Spleen (tissue), 11 donors: ENCODE results near the gene IGSF9. TPM values are rescaled to one million over a fixed set of nuclear protein-coding genes. Genes with fewer than 3 reads are reported as not detected.

Experiments used
- DNase-seq: peaks from one replicate; pipeline ENCODE4 v3.0.0-alpha.2; 2020
- H3K27ac ChIP-seq, 8 donors: fragments of 200-600 bp; sonication (generic) in 7 of 8; 1 replicate in 4 of 8; 2 replicates in 4 of 8; pipeline versions ENCODE4 v1.5.0 to v1.8.0; 2016 to 2021; ENCODE audit warnings: inconsistent platforms in 4 of 8, mild to moderate bottlenecking in 4 of 8, moderate library complexity in 1 of 8
- H3K27me3 ChIP-seq, 7 donors: fragments of 200-600 bp; sonication (generic) in 6 of 7; replicated peaks in 1 of 7; 1 replicate in 4 of 7; 2 replicates in 3 of 7; pipeline versions ENCODE4 v1.5.0 to v1.8.0; 2016 to 2021; ENCODE audit warnings: inconsistent platforms in 3 of 7, mild to moderate bottlenecking in 1 of 7
- H3K36me3 ChIP-seq, 6 donors: fragments of 200-600 bp; sonication (generic) in 5 of 6; 1 replicate in 4 of 6; 2 replicates in 2 of 6; pipeline versions ENCODE4 v1.5.0 to v1.8.0; 2016 to 2021; ENCODE audit warnings: inconsistent platforms in 2 of 6
- H3K4me1 ChIP-seq, 6 donors: fragments of 200-600 bp; sonication (generic) in 5 of 6; 1 replicate in 3 of 6; 2 replicates in 3 of 6; pipeline versions ENCODE4 v1.5.0 to v1.8.0; 2016 to 2021; ENCODE audit warnings: inconsistent platforms in 3 of 6
- H3K4me3 ChIP-seq, 8 donors: fragments of 200-600 bp; sonication (generic) in 7 of 8; 1 replicate in 4 of 8; 2 replicates in 4 of 8; pipeline versions ENCODE4 v1.5.0 to v1.8.0; 2016 to 2021; ENCODE audit warnings: inconsistent platforms in 4 of 8, mild to moderate bottlenecking in 4 of 8, moderate library complexity in 2 of 8
- H3K9me3 ChIP-seq, 8 donors: fragments of 200-600 bp; sonication (generic) in 7 of 8; 1 replicate in 4 of 8; 2 replicates in 4 of 8; pipeline versions ENCODE4 v1.5.0 to v1.8.0; 2016 to 2021; ENCODE audit warnings: inconsistent platforms in 4 of 8
- POLR2A ChIP-seq, 3 donors: fragments of 450-650 bp; IDR thresholded peaks; one replicate each; pipeline ENCODE4 v1.5.1; 2017; ENCODE audit warnings: antibody characterized with exemption in 3 of 3, mild to moderate bottlenecking in 1 of 3
- POLR2AphosphoS5 ChIP-seq, 3 donors: sonication (generic); formaldehyde crosslinking; IDR thresholded peaks; one replicate each; pipeline ENCODE4 v1.5.1; 2017; ENCODE audit warnings: antibody characterized with exemption in 3 of 3
- WGBS, 5 donors: extraction: QIAGEN DNeasy Blood & Tissue Kit in 3 of 5; methylation state at CpG; one replicate each; pipeline versions ENCODE4 v1.1.5 to v1.1.7; 2013 to 2018; 5-methylcytosine and 5-hydroxymethylcytosine counted together
- intact Hi-C: fragments of 100-400 bp; cut with DNase I; formaldehyde crosslinking; loops from one replicate; pipeline ENCODE4 v1.15.0; 2023; ENCODE audit warnings: low total_unique reads
- polyA plus RNA-seq, 3 donors: library from polyadenylated mRNA; stranded (reverse); fragments of 200-250 nt; gene quantifications; one replicate each; pipeline ENCODE4 v1.2.1, GENCODE V29; 2013
- total RNA-seq, 7 donors: library from RNA; depleted of rRNA in 3 of 7; stranded (reverse); fragments of >200 nt in 3 of 7; fragmentation: NEBNext Ultra II Directional in 4 of 7; extraction: Animal tissue kit (Norgen Biotek cat#: 25700) in 4 of 7; gene quantifications; one replicate each; pipeline versions ENCODE4 v1.1.0 to v1.2.1, GENCODE V29; 2016 to 2021
- TF ChIP-seq, protein P1 (sequence below), 11 experiments: fragments of 200-600 bp in 7 of 11; fragments of 450-650 bp in 4 of 11; sonication (generic) in 4 of 11; IDR thresholded peaks in 8 of 11; conservative IDR thresholded peaks in 3 of 11; 1 replicate in 7 of 11; 2 replicates in 4 of 11; pipeline versions ENCODE4 v1.4.0 to v1.8.0; 2016 to 2021; ENCODE audit warnings: antibody characterized with exemption in 11 of 11, inconsistent platforms in 4 of 11, mild to moderate bottlenecking in 1 of 11
- donor health status: healthy with polysubstance abuse.
- donor health status: DM: no; HTN: no; CAD: no; lungs with moderate emphysema.
- donor health status: DM: no; HTN: no; CAD: no.
- donor health status: Bipolar disorder and iron deficiency.
- donor health status: healthy.
- donor health status: DM: no; HTN: no; CAD: no.
- donor health status: DM: yes; HTN: yes; CAD: no.

IGSF9 gene
- total and polyA plus RNA-seq, 10 donors = 0.12 to 2.1 (median 0.95) TPM

DNA sequence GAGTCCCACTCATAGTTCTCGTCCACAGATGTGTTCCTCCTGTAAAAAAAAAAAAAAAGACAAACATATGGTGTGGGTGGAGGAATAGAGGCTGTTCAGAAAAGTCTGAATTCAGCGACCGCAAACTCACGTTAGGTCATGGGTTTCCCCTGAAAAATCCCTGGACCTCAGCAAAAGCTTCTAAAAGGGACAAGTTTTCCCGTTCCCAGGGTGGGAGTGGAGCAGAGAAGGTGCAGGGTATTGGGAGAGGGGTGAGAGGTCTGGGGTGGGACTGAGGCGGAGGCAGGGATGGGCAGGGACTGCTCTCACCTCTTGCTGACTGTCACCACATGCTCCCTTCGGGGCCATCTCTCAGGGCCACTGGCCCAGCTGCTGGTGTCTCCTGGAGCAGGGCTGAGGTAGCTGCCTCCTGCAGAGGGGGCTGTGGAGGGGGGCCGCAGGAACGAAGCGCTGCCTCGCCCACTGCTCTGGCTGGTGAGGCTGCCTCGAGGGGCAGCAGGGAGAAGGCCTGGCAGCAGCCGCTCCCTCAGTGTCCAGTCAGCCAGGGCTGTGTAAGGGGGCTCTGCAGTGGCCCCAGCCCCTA lies 17.5 kb downstream of the IGSF9 start:
- 70 to 90% (median 83%) methylated on average over 9 to 13 of the region's 13 CpGs for WGBS, 5 donors
- no peaks in the 10 kb centered on the region for H3K9me3 ChIP-seq
- H3K4me1 ChIP-seq = peaks cover 10 to 62% (median 31%) of the 10 kb centered on the region in 6 donors
- intact Hi-C loops = no loop called here
- H3K36me3 ChIP-seq = no peaks in the 10 kb centered on the region
- DNase-seq = peak; percentile 76
- H3K4me3 ChIP-seq = no peak overlapping the region
- H3K27ac ChIP-seq = no peak overlapping the region
- no peaks in the 10 kb centered on the region for H3K27me3 ChIP-seq
- TF ChIP-seq POLR2AphosphoS5 (IDR thresholded peaks at IDR 0.05) (no peak), POLR2A (IDR thresholded peaks at IDR 0.05) (no peak)
- TF ChIP-seq, protein P1, sequence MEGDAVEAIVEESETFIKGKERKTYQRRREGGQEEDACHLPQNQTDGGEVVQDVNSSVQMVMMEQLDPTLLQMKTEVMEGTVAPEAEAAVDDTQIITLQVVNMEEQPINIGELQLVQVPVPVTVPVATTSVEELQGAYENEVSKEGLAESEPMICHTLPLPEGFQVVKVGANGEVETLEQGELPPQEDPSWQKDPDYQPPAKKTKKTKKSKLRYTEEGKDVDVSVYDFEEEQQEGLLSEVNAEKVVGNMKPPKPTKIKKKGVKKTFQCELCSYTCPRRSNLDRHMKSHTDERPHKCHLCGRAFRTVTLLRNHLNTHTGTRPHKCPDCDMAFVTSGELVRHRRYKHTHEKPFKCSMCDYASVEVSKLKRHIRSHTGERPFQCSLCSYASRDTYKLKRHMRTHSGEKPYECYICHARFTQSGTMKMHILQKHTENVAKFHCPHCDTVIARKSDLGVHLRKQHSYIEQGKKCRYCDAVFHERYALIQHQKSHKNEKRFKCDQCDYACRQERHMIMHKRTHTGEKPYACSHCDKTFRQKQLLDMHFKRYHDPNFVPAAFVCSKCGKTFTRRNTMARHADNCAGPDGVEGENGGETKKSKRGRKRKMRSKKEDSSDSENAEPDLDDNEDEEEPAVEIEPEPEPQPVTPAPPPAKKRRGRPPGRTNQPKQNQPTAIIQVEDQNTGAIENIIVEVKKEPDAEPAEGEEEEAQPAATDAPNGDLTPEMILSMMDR (IDR thresholded peaks at IDR 0.05 in 8 of 11, conservative IDR thresholded peaks at IDR 0.05 in 3 of 11) = no peak

DNA sequence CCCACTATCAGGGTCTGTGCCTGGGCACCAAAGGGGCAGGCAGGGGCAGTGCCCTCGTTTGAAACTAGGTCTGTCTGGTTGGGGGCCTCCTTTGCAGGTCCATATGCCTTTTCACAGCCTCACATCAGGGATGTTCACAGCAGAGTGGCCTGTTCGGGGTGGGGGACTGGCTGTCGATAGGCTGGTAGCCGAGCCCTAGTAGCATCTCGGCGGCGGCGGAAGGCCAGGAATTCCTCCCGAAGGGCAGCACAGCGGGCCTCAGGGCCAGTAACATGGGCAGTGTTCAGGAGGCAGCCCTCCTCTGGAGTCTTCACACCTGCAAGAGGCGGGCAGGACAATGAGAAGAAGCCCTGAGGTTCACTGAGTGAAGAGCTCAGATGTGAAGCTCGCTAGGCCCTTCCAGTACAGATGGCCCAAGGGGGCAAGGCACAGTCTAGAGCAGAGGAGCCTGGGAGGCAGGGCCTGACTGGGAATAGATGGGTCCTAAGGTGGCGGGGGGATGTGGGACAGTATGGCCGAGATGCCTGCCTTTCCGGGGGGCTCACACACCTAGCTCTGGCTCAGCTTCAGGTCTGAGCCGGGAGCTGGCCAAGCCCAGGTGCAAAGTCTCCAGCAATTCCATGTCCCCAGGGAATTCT lies 18.1 kb downstream of the IGSF9 start:
- 87 to 94% (median 92%) methylated on average over 14 to 16 of the region's 16 CpGs for WGBS, 5 donors
- Histone ChIP-seq H3K9me3 (no peaks in the 10 kb centered on the region), H3K27me3 (no peaks in the 10 kb centered on the region), H3K27ac (no peak overlapping the region), H3K4me1 (peaks cover 16 to 63% (median 35%) of the 10 kb centered on the region in 6 donors), H3K4me3 (no peak overlapping the region), H3K36me3 (no peaks in the 10 kb centered on the region)
- TF ChIP-seq, protein P1 (IDR thresholded peaks at IDR 0.05 in 8 of 11, conservative IDR thresholded peaks at IDR 0.05 in 3 of 11) = no peak
- TF ChIP-seq POLR2A (IDR thresholded peaks at IDR 0.05) (no peak), POLR2AphosphoS5 (IDR thresholded peaks at IDR 0.05) (no peak)
- DNase-seq = peak; percentile 78
- intact Hi-C loops = no loop called here

DNA sequence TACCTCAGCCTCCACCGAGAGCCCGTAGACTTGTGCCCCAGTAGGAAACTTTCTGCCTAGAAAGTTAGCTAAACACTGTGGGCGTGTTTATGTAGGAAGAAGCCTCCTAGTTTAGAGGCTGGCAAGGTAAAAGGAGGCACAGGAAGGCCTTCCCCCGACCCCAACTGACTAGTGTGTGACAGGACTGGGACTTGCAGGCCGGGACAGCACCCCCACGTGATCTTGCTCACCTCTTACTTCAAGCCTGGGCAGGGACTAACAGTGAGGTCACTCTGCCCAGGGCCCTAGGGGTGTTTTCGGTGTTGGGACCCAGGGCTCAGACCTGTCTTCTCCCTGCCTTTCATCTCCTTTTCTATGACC lies 19.7 kb downstream of the IGSF9 start:
- H3K36me3 ChIP-seq = peaks cover 0 to 6% (median 1%) of the 10 kb centered on the region in 6 donors
- H3K4me1 ChIP-seq = peaks cover 30 to 73% (median 46%) of the 10 kb centered on the region in 6 donors
- DNase-seq = peak; percentile 85
- intact Hi-C loops = no loop called here
- H3K9me3 ChIP-seq = no peaks in the 10 kb centered on the region
- 7 to 13% (median 11%) methylated on average over 7 of the region's 7 CpGs for WGBS, 5 donors
- H3K27ac ChIP-seq = peak overlapping the region; percentile 85 to 97 (median 95)
- no peak for TF ChIP-seq POLR2A (IDR thresholded peaks at IDR 0.05)
- no peak for TF ChIP-seq POLR2AphosphoS5 (IDR thresholded peaks at IDR 0.05)
- TF ChIP-seq, protein P1 (IDR thresholded peaks at IDR 0.05 in 8 of 11, conservative IDR thresholded peaks at IDR 0.05 in 3 of 11) = no peak
- no peaks in the 10 kb centered on the region for H3K27me3 ChIP-seq
- peak overlapping the region; percentile 76 to 100 (median 94) for H3K4me3 ChIP-seq
